Measurements from ENCODE around the gene CDC27.
"Not testable (repeated sequence)": the region's sequence is repeated elsewhere in the genome, so short reads cannot be mapped to it uniquely, and the experiment has no call there.

Gene CDC27

GRCh38 chr17:47135235-47135634, 53.9 kb downstream of the CDC27 start:
- no peak for DNase-seq (ENCODE audit: low read depth)

- DNase-seq (ENCODE audit: low read depth): not testable (repeated sequence)
Measured at GRCh38 chr17:47134354-47134753, 54.7 kb downstream of the CDC27 start.

- DNase-seq (ENCODE audit: low read depth): no peak
Measured at GRCh38 chr17:47131761-47132160, 57.3 kb downstream of the CDC27 start.

- not testable (repeated sequence) for DNase-seq (ENCODE audit: low read depth)
Measured at GRCh38 chr17:47126835-47127234, 62.3 kb downstream of the CDC27 start.

GRCh38 chr17:47123262-47123661, 65.8 kb downstream of the CDC27 start:
- DNase-seq (ENCODE audit: low read depth): not testable (repeated sequence)

GRCh38 chr17:47120521-47121095, 68.5 kb downstream of the CDC27 start:
- DNase-seq (ENCODE audit: low read depth): no peak

- DNase-seq (ENCODE audit: low read depth): no peak
Measured at GRCh38 chr17:47119746-47120520, 69.2 kb downstream of the CDC27 start.

GRCh38 chr17:47117386-47117785, 71.7 kb downstream of the CDC27 start:
- DNase-seq (ENCODE audit: low read depth): no peak

- no peak for DNase-seq (ENCODE audit: low read depth)
Measured at GRCh38 chr17:47106130-47106529, 83.0 kb downstream of the CDC27 start.

GRCh38 chr17:47105246-47105645, 83.8 kb downstream of the CDC27 start:
- not testable (repeated sequence) for DNase-seq (ENCODE audit: low read depth)

GRCh38 chr17:47102914-47103313, 86.2 kb downstream of the CDC27 start:
- DNase-seq (ENCODE audit: low read depth): no peak

- DNase-seq (ENCODE audit: low read depth): peak; percentile 79
Measured at GRCh38 chr17:47099987-47100711, 88.9 kb downstream of the CDC27 start.

GRCh38 chr17:47099451-47099986, 89.6 kb downstream of the CDC27 start:
- no peak for DNase-seq (ENCODE audit: low read depth)

- no peak for DNase-seq (ENCODE audit: low read depth)
Measured at GRCh38 chr17:47096343-47096742, 92.8 kb downstream of the CDC27 start.

- no peak for DNase-seq (ENCODE audit: low read depth)
Measured at GRCh38 chr17:47095268-47095667, 93.8 kb downstream of the CDC27 start.

- DNase-seq (ENCODE audit: low read depth): no peak
Measured at GRCh38 chr17:47087093-47087492, 102.0 kb downstream of the CDC27 start.

- DNase-seq (ENCODE audit: low read depth): no peak
Measured at GRCh38 chr17:47085736-47086135, 103.4 kb downstream of the CDC27 start.

- no peak for DNase-seq (ENCODE audit: low read depth)
Measured at GRCh38 chr17:47078801-47079200, 110.3 kb downstream of the CDC27 start.

- DNase-seq (ENCODE audit: low read depth): no peak
Measured at GRCh38 chr17:47077576-47077975, 111.5 kb downstream of the CDC27 start.

- DNase-seq (ENCODE audit: low read depth): no peak
Measured at GRCh38 chr17:47076171-47076570, 112.9 kb downstream of the CDC27 start.

GRCh38 chr17:47074361-47074760, 114.7 kb downstream of the CDC27 start:
- not testable (repeated sequence) for DNase-seq (ENCODE audit: low read depth)

- not testable (repeated sequence) for DNase-seq (ENCODE audit: low read depth)
Measured at GRCh38 chr17:47073629-47074028, 115.5 kb downstream of the CDC27 start.

GRCh38 chr17:47072886-47073285, 116.2 kb downstream of the CDC27 start:
- DNase-seq (ENCODE audit: low read depth): no peak
